ENCODE data around the gene CAPN10.

The CAPN10 gene

DNA sequence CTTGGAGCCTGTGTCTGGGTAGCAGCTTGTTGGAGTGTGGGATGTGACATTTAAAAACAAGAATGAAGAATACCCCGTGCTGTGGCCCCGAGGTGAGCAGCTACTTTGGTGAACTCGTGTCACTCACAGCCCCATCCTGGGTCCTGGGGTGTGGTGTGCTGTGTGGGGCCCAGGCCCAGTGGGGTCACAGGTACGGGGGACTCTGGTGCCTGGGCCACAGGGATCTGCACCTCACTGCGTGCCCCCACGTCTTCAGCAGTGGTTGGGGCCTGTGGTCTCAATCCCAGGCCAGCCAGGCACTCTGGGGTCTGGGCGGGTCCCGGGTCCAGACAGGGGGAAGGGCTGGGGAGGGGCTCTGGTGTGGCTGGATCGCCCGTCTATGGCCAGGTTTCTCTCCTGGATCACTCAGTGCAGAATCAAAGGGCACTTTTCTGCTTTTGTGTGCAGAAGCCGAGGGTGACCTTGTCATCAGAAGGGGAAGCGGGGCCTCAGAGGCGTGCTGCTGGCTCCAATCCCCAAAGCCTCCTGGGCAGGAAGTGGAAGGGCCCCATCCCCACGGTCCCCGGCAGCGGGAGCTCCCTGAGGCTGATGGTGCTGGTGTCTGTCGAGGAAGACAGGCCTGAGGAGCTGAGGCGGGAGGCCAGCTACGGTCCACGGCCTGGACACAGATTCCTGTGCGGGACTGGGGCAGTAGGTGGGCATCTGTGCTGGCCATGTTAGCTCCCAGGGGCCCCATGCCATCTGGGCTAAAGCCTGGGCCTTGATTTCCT is 40.2 kb downstream of the CAPN10 start:
- DNase-seq, result no peak

DNA sequence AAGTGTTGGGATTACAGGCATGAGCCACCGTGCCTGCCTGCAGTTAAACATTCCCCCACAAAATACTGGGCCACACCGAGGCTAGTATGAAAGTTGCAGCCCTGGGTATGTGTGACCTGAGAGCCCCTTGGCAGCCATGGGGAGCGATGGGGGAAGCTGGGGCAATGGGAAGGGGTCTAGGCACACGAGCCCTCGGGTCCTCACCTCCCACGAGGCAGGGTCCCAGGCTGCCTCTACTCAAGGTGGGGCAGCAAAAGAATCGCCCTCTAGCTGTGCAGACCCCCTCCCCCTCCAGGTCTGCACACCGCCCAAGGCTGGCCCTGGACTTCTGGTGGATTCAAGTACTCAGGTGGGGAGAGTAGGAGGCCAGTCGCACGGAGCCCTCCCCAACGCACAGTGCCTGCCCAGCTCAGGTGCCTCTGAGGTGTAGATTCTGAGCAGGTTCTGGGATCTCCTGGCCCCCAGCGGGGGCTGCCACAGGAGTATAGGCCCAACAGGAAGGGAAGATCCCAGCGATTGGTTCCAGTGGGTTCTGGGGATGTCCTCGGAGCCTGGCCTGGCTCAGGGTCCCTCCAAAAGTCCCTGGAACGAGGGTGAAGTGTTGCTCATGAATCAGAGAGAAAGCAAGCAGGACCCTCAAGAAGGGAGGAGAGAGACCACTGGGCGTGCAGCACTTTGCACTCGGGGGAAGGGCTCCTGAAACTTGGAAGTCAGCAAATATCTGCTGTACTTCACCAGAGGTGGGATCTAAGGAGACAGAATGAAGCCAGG is 41.4 kb downstream of the CAPN10 start:
- no peak for DNase-seq

DNA sequence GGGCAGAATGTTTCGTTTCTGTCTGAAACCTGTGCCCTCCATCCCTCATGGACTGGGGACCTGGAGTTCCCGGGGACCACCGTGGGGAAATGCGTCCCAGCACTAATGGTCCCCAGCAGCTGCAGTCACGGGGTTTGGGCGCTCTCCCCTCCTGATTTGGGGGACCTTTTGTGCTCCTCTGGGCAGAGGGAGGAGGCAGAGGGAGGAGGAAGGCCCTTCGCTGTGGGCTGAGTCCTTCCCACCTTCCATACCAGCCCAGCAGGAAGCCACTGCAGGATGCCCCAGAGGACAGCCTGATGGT is 41.9 kb downstream of the CAPN10 start:
- DNase-seq, result no peak

DNA sequence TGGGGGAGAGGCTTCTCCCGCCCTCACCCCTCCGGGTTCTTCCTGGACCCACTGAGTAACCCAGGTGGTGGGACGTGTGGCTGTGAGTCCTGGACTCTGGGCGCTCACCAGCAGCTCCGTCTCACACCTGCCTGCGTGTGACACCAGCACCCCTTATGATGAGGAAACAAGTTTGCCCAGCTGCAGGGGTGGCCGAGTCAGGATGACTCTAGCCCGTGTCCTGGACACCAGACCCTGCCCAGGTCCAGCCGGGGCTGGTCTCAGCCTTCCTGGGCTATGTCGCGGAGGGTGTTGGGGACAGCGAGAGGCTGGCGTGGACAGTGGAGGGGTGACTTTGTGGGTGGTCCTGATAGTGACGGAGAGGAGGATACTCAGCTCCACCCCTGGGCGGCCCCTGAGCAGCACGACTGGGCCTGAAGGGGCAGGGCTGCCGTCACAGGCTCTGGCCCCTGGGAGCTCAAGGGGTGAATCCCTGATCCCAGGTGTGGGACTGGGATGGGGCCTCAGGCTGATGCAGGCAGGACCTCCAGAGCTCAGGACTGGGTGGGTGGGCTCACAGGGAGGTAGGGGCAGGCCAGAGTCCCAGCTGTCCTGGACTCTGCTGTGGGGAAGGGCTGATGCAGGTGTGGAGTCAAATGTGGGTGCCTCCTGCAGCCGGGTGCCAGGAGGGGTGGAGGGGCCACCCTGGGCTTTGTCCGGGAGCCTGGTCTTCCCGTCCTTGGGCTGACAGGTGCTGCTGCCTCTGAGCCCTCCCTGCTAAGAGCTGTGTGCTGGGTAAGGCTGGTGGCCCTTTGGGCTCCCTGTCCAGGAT is 42.5 kb downstream of the CAPN10 start:
- no peak for DNase-seq

DNA sequence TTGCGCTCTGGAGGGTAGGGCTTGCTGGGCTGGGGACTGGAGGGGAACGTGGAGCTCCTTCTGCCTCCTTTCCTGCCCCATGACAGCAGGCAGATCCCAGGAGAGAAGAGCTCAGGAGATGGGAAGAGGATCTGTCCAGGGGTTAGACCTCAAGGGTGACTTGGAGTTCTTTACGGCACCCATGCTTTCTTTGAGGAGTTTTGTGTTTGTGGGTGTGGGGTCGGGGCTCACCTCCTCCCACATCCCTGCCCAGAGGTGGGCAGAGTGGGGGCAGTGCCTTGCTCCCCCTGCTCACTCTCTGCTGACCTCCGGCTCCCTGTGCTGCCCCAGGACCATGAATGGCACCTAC is 43.1 kb downstream of the CAPN10 start:
- no peak for DNase-seq

DNA sequence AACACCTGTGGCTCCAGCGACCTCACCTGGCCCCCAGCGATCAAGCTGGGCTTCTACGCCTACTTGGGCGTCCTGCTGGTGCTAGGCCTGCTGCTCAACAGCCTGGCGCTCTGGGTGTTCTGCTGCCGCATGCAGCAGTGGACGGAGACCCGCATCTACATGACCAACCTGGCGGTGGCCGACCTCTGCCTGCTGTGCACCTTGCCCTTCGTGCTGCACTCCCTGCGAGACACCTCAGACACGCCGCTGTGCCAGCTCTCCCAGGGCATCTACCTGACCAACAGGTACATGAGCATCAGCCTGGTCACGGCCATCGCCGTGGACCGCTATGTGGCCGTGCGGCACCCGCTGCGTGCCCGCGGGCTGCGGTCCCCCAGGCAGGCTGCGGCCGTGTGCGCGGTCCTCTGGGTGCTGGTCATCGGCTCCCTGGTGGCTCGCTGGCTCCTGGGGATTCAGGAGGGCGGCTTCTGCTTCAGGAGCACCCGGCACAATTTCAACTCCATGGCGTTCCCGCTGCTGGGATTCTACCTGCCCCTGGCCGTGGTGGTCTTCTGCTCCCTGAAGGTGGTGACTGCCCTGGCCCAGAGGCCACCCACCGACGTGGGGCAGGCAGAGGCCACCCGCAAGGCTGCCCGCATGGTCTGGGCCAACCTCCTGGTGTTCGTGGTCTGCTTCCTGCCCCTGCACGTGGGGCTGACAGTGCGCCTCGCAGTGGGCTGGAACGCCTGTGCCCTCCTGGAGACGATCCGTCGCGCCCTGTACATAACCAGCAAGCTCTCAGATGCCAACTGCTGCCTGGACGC is 43.6 kb downstream of the CAPN10 start:
- DNase-seq, result no peak

DNA sequence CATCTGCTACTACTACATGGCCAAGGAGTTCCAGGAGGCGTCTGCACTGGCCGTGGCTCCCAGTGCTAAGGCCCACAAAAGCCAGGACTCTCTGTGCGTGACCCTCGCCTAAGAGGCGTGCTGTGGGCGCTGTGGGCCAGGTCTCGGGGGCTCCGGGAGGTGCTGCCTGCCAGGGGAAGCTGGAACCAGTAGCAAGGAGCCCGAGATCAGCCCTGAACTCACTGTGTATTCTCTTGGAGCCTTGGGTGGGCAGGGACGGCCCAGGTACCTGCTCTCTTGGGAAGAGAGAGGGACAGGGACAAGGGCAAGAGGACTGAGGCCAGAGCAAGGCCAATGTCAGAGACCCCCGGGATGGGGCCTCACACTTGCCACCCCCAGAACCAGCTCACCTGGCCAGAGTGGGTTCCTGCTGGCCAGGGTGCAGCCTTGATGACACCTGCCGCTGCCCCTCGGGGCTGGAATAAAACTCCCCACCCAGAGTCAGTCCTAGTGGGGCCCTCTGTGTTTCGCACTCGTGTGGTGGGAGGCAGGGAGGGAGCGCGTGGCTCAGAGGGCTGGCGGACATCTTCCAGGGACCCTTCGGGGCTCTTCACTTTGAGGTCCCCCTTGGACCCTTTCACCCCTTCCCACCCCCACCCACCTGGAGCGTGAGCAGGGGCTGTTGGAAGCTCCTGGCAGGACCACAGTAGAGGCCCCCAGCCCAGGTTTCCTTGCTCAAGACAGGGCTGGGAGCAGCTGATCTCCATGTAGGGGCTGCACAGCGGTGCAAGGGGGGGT is 44.4 kb downstream of the CAPN10 start:
- DNase-seq, result no peak

DNA sequence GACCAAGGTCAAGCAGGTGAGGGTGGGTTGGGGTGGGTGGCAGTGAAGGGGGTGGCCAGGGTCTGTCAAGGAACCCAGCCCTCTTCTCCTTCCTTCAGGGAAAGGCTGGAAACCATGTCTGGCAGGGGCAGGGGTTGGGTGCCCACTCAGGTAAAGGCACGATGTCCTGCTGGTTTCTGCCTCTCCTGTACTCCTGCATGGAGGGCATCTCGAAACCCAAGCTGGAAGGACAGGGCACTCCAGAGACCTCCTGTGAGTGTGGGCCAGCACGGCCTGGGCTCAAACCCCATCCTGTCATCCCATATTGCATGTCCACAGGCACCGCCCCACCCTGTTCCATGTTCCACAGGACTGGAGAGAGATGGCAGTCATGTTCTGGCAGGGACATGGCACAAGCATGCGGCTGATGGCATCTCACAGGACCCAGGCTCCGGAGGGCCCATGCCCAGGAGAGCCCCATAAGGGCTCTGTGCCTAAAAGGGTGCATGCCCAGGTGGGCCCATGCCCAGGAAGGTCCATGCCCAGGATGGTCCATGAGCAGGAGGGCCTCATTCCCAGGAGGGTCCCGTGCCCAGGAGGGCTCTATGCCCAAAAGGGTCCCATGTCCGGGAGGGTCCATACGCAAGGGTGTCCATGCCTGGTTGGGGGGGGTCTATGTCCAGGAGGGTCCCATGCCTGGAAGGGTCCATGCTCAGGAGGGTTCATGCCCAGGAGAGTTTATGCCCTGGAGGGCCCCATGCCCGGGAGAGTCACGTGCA is 45.2 kb downstream of the CAPN10 start:
- DNase-seq, result no peak

DNA sequence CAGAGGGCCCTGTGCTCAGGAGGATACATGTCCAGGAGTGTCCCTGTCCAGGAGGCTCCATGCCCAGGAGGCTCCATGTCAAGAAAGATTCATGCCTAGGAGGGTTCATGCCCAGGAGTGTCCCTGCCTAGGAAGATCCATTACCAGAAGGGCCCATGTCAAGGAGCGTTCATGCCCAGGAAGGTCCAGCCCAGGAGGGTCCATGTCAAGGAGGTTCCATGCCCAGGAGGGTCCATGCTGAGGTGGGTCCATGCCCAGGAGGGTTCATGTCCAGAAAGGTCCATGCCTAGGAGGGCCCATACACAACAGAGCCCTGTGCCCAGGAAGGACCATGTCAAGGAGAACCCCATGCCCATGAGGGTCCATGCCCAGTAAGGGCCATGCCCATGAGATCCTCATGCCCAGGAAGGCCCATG is 45.8 kb downstream of the CAPN10 start:
- no peak for DNase-seq

DNA sequence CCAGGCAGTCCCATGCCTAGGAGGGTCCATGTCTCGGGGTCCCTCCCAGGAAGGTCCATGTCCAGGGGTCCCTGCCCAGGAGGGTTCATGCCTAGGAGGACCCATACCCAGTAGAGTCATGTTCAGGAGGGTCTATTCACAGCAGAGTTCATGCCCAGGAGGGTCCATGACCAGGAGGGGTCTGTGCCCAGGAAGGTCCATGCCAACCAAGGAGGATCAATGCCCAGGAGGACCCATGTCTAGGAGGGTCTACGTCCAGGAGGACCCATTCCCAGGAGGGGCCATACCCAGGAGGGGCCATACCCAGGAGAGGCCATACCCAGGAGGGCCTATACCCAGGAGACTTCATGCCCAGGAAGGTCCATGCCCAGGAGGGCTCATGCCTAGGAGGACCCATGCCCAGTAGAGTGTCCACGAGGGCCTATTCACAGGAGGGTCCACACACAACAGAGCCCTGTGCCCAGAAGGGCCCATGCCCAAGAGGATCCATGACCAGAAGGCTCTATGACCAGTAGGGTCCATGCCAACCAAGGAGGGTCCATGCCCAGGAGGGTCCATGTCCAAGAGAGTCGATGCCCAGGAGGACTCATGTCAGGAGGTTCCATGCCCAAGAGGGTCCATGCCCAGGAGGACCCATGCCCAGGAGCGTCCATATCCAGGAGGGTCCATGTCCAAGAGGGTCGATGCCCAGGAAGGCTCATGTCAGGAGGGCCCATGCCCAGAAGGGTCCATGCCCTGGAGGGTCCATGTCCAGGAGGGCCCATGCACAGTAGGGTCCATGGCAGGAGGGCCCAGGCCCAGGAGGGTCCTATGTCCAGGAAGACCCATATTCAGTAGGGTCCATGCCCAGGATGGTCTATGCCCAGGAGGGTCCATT is 48.8 kb downstream of the CAPN10 start:
- no peak for DNase-seq

DNA sequence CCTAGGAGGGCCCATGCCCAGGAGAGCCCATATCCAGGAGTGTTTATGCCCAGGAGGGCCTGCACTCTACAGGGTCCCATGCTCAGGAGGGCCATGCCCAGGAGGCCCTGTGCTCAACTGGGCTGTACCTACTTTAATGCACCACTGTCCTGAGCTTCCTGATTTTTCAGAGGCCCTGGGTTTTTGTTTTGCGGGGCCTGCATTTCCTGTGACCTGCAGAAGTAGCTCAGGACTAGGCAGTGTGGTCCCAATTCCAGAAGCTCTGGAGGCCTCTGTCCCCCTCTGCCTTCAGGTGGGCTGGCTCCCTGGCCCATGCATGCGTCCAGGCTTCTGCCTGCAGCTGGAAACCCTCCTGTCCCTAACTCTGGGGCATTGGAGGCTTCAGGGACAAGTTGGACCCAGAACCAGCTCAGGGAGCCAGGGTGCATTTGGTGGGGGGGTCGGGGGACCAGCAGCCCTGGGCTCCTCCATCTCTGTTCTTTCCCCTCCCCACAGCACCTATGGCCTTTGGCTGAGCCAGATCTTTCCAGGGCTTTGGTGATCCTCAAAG is 49.5 kb downstream of the CAPN10 start:
- no peak for DNase-seq

DNA sequence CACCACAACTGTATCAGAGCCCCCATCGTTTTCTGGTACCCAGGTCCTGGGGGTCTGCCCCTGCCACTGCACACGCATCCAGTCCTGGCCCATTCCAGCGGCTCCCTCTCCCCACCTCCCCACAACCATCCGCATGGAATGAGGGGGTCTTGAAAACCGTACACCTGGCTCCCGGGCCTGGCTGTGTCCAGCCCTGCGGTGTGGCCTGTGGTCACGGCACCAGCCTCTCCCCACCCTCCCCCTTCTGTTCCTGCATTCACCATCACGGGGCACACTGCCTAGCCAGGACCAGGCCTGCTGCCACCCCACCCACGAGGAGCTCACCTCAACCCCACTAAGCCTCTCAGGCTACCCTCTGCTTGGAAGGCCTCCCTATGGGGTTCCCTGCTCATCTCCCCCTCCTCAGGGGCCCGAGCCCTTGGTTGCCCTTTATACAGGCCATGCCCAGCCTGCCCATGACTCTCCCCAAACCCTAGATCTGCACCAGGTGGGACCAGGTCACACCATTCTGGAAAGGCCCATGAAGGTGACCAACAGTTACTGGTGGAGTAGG is 50.1 kb downstream of the CAPN10 start:
- no peak for DNase-seq

DNA sequence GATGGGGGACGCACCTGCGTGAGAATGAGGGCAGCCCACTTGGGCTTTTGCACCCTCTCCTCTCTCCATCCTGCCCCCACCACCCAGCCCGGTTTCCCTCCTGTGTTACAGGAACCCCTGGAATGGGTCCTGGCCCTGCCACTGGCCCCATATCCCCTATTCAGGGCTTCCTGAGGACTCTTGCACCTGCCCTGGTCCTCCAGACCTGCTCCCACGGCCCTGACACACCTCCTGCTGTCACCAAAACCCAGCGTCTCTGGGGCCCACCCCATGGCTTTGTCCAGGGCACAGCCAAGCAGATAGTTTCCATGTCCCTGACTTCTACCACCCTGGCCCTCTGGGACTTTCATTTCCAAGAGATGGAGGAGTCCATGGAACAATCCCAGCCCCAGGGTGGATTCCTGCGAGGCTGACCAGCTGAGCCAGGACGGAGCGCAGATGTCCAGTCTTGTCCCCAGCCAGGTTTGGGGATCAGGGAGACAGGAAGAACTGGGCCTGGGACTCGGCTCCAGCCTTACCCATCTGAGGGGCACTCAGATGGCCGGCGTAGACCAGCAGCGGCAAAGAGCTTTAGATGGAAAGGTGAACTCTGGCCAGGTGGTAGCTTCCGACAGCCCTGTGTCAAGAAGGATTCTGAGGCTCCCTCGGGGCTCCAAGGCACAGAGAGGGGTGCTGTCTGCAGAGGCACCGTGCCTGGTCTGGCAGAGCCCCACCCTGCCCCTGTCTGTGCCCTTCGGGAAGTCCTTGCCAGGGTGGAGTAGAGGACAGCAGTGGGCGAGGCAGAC is 50.8 kb downstream of the CAPN10 start:
- DNase-seq, result no peak

DNA sequence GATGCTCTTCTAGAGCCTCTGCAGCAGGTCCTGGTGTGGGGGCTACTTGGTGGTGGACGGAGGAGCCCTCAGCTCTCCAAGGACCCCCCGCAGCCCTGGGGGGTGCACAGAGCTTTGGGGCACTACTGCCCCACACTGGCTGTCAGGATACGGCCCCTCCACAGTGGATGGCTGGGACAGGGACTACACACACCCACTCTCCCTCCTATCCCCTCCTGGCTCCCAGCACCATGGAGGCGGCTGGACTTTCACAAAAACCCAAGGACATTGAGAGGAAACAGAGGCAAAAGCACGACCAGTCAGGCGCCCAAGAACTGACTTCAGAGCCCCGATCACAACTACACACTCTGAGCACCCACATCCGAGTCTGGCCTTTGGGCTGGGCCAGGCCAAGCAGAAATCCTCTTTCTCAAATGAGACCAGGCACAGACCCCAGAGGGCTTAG is 51.4 kb downstream of the CAPN10 start:
- no peak for DNase-seq

DNA sequence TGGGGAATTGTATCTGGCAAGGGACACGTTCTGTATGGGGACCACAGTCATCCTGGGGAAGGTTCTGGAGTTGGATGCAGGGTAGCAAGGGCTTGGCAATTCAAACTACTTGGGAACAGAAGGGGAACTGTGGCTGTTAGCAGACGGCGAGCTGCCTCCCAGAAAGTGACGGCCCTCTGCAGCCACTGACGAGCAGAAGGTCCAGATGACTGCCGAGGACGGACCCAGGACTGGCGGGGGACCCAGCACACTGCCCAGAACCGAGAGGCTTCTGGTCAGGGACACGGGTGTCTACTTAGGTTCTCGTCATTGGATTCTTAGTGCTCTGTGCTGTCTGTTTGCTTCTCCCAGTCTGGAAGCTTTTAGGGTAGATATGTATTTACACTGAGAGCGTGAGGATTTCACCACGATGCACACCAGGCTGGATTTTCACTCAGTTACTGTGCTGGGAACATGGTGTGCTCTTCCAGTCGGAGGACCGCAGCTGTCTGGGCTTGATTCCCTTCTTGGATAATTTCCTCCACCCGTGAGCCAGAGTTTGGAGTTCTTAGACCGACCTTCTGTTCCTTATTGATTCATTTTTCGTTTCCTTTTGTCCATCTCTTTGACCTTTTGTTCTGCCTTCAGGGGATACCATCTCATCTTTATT is 52.1 kb downstream of the CAPN10 start:
- DNase-seq, result no peak

DNA sequence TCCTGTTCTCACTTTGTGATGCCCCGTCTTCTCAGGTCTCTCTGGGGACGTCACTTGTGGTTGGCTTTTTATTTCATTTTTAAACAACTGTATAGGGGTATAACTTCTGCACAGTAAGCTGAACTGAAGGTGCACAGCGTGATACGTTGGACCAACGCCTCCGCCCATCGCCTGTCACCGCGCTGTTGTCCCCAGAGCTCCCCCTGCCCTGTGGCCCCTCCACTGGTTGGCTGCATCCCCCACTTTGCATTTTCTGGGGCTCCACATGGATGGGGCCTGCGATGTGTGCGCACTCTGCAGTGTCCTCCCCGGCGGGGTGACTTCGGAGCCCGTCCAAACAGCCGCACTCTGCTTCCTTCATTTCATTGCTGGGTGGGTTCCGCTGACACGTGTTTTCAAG is 53.0 kb downstream of the CAPN10 start:
- no peak for DNase-seq

DNA sequence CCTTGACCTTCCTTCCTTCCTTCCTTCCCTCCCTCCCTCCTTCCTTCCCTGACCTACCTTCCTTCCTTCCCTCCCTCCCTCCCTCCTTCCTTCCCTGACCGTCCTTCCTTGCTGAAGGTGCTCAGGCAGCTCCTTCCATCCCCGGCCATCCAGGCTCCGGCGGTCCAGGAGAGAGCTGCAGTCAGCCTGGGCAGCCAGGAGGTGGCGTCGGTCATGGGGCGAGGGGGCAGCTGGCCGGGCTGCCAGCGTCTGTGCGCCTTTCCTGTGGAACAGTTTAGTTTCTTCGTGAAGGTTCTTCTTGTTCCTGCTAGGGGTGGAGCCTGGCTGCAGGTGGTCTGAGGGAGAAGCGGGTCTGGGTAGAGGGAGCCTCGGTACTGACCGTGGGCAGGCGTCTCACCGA is 54.4 kb downstream of the CAPN10 start:
- DNase-seq, result peak; percentile 6

DNA sequence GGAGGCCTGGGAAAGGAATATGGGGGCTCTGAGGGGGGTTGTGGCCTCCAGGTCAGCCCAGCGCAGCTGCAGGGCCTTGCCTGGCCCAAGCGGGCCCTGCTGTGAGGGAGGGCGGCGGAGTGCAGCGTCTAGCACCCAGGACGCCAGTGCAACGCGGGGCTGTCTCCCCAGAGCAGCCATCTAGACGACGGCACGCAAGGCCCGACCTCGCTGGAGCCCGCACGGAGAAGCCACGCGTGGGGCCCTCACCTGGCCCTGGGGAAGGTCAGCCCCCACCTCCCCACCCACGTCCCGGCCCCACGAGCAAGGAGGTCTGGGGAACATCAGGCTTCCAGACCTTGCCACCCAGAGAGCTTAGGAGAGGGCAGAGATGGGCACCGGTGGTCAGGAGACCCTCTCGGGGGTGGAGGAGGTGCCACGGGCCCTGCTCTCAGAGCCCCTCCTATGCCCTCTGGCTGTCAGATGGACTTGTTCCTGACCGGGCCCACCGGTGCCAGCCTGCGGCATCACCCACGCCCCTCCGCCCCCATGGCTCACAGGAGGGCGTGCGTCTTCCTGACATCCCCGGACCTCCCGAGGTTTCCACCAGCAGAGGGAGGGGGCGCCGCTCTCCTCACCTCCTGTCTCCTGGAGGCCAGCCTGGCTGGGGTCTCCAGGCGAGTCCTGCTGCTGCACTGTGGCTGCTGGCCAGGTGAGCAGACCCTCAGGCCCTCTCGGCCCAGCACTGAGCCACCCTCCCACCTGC is 55.7 kb downstream of the CAPN10 start:
- no peak for DNase-seq
